ENCODE results near the gene SELENOS. TPM values are rescaled to one million over a fixed set of nuclear protein-coding genes. Genes with fewer than 3 reads are reported as not detected.

SELENOS gene
- 10 to 100 TPM; 44.5 to 95.4 (median 61.6) TPM for total RNA-seq

DNA sequence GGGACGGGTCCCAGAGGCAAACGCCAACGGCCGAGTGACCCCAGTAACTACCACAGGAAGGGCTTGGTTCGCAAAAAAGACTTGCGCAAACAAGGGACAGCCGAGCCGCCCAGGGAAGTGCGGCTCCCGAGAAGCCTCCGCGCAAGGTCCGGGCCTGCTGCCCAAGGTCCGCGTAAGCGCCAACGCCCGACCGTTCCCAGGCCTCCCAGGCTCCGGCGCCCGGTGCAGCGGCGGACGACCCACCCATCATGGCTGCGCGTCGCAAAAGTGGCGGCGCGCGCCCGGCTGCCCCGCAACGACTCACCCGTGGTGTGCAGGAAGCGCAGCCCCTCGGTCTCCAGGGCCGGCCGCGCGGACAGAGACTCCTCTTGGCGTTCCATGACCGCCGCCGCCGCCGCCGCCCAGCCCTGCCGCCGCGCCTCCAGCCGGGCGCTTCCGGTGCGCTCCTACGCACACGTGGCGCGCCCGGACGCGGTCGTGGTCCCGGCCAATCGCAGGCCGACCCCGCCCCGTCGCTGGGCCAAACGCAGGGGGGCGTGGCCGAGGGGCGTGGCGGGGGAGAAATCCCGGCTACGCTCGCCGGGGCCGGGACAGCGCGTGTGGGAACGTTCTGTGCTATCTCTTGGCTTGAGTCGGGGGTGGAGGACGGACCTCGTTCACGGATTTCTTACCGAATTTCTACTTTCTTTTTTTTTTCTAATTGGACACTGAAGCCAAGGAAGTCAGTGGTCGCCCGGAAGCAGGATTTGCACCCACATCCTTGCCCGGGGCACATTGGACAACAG, at the start of gene SELENOS:
Gene SELENOS, minus strand, starts transcription at position 448 of the 785 bp plus-strand sequence. Its CDS starts 68 bp downstream, at position 380.
- TF ChIP-seq, protein P1, sequence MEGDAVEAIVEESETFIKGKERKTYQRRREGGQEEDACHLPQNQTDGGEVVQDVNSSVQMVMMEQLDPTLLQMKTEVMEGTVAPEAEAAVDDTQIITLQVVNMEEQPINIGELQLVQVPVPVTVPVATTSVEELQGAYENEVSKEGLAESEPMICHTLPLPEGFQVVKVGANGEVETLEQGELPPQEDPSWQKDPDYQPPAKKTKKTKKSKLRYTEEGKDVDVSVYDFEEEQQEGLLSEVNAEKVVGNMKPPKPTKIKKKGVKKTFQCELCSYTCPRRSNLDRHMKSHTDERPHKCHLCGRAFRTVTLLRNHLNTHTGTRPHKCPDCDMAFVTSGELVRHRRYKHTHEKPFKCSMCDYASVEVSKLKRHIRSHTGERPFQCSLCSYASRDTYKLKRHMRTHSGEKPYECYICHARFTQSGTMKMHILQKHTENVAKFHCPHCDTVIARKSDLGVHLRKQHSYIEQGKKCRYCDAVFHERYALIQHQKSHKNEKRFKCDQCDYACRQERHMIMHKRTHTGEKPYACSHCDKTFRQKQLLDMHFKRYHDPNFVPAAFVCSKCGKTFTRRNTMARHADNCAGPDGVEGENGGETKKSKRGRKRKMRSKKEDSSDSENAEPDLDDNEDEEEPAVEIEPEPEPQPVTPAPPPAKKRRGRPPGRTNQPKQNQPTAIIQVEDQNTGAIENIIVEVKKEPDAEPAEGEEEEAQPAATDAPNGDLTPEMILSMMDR (IDR thresholded peaks at IDR 0.05; ENCODE audit: low read depth): no peak

- TF ChIP-seq, protein P1 (IDR thresholded peaks at IDR 0.05; ENCODE audit: low read depth): no peak
Observed at GRCh38 chr15:101326462-101327146, 49.3 kb upstream of the SELENOS start.

DNA sequence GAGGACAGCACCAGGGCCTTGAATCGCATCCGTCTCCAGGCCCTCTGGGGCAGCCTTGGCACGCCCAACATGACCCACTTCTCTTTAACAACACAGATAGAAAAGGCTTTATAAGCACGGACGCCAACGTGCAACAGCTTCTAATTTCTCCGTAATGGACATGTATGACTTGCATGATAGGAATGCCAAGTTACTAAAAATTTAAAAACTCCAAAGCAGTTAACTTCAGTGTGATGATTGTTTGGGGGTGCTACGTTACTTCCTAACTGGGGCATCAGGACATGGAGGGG, 48.7 kb upstream of the SELENOS start:
- TF ChIP-seq, protein P1 (IDR thresholded peaks at IDR 0.05; ENCODE audit: low read depth): no peak

GRCh38 chr15:101325263-101326025, 48.2 kb upstream of the SELENOS start:
- TF ChIP-seq, protein P1 (IDR thresholded peaks at IDR 0.05; ENCODE audit: low read depth): no peak

DNA sequence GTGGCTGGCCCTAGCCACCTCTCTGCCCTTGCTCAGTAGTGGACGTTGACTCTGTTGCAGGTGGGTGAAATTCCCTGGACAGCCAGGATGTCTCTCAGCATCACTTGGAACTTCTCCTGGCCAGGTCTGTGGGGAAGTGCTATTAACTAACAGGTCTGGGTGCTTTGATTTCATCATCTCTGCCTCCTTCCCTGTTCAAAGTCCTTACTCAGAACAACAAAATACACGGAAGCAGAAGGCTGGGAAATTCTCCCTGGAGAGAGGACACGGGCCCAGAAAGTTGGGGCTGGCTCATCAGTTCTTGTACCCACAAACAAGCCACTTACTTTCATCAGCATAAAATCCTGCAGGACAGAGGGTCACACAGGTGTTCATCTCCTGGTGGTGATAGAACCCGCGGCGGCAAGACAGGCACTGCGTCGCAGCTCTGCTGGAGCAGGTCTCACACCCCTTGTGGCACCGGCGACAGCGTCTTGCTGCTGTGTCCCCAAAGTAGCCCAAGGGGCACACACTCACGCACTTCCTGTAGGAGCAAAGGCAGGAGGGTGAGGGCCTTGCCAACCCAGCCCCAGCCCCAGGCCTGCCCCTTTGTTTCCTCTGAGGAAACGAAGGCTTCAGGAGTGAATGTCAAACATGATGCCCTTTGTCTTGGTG, 47.4 kb upstream of the SELENOS start:
- TF ChIP-seq, protein P1 (IDR thresholded peaks at IDR 0.05; ENCODE audit: low read depth): no peak

GRCh38 chr15:101323793-101324523, 46.7 kb upstream of the SELENOS start:
- TF ChIP-seq, protein P1 (IDR thresholded peaks at IDR 0.05; ENCODE audit: low read depth): no peak

All from subcutaneous adipose tissue (tissue), 4 donors.